ENCODE data around the gene ANKRD44.

Gene ANKRD44

DNA sequence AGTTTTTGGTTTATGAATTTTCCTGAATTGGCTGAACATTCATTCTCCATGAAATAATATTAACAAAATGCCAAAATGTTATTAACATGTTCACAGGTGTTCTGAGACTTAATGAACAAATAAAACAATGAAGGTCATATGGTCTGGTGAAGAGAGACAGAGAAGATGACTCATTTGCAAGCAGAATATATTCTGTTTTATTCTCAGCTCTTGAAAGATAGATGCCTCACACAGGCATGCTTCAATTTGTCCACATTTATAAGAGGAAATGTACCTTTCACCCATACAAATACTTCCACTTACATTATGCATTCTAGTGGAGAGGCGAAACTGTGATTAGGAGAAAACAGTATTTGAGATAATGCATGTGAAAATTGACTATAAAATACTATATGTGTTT lies 308.7 kb downstream of the ANKRD44 start:
- no peak for DNase-seq (ENCODE audit: extremely low read depth, low read depth)
- TF ChIP-seq, protein P1, sequence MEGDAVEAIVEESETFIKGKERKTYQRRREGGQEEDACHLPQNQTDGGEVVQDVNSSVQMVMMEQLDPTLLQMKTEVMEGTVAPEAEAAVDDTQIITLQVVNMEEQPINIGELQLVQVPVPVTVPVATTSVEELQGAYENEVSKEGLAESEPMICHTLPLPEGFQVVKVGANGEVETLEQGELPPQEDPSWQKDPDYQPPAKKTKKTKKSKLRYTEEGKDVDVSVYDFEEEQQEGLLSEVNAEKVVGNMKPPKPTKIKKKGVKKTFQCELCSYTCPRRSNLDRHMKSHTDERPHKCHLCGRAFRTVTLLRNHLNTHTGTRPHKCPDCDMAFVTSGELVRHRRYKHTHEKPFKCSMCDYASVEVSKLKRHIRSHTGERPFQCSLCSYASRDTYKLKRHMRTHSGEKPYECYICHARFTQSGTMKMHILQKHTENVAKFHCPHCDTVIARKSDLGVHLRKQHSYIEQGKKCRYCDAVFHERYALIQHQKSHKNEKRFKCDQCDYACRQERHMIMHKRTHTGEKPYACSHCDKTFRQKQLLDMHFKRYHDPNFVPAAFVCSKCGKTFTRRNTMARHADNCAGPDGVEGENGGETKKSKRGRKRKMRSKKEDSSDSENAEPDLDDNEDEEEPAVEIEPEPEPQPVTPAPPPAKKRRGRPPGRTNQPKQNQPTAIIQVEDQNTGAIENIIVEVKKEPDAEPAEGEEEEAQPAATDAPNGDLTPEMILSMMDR (IDR thresholded peaks at IDR 0.05; ENCODE audit: low read depth, low read length, missing control alignments): no peak
- no peak overlapping the region for H3K4me3 ChIP-seq (replicated peaks; ENCODE audit: low read depth, low read length)

DNA sequence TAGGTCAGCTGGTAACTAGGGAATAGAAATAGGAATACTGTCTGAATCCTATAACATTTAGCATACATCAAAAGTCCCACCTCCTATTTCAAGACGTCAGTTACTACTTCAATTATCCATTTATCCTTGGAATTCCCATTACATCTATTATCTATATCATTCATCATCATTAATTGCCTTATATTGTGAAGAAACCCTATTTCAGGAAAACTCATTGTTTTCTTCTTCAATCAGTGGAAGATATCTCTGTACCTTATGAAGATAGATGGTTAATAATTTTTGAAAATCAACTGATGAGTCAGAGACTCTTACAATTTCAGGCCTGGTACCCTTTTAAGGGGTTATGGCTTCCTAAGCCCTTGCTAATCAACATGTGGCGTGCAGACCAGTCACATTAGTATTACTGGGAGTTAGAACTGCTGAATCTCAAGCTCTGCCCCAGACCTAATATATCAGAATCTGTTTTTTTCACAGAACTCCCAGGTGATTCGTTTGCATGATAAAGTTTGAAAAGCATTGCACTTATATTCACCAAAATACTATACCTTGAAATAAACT lies 314.7 kb downstream of the ANKRD44 start:
- no peak for DNase-seq (ENCODE audit: extremely low read depth, low read depth)
- TF ChIP-seq, protein P1 (IDR thresholded peaks at IDR 0.05; ENCODE audit: low read depth, low read length, missing control alignments): no peak
- H3K4me3 ChIP-seq (replicated peaks; ENCODE audit: low read depth, low read length): no peak overlapping the region

DNA sequence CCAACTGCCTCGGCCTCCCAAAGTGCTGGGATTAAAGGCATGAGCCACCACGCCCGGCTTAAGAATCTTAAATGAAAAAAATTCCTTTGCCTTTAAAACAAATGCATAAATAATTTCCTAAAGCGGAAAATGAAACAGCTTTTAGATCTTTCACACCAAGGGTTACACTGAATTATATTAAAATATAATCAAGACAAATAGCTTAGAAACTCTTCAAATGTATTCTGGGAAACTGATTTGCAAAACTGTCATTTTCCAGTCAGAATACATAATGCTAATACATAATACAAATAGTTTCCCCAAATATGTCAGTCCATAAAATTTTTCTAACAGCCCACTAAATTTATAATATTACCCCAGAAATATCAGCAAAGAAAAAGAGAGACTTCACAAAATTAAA lies 315.8 kb downstream of the ANKRD44 start:
- no peak for DNase-seq (ENCODE audit: extremely low read depth, low read depth)
- no peak overlapping the region for H3K4me3 ChIP-seq (replicated peaks; ENCODE audit: low read depth, low read length)
- TF ChIP-seq, protein P1 (IDR thresholded peaks at IDR 0.05; ENCODE audit: low read depth, low read length, missing control alignments): no peak

DNA sequence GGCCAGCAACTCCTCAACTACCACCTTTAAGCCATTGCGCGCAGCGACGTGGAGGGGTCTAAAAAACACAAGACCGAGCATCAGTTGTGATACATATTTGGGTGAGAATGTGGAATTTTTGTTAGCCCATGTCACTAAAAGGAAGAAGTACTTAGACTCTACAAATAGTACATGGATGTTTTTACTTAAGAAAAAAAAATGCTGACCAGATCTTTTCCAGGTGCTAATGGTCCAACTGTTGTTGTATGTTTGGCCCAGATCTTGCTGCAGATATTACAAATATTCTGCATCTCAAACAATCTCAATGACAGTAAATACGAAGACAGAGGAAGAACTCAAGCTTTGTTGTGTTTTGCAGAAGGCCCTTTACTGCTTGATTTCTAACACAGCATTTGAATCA lies 317.0 kb downstream of the ANKRD44 start:
- DNase-seq (ENCODE audit: extremely low read depth, low read depth): no peak
- H3K4me3 ChIP-seq (replicated peaks; ENCODE audit: low read depth, low read length): no peak overlapping the region
- TF ChIP-seq, protein P1 (IDR thresholded peaks at IDR 0.05; ENCODE audit: low read depth, low read length, missing control alignments): no peak

DNA sequence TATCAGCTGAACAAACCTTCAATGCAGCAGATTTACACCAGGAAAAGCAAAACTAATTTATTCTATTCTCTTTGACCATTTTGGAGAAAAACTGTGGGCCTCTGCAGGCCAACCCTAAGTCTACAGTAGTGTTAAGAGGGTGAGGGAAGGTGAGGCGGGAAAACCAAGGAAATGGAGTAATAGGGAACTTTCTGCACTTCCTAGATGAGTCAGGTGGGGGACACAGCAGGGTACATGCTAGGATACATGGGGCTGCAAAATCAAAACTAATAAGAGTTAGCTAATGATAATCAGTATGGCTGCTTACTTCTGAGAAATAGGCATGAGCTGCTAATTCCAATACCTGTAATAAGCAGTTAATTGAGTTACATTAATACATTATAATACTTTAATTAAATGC lies 318.1 kb downstream of the ANKRD44 start:
- no peak overlapping the region for H3K4me3 ChIP-seq (replicated peaks; ENCODE audit: low read depth, low read length)
- DNase-seq (ENCODE audit: extremely low read depth, low read depth): no peak
- TF ChIP-seq, protein P1 (IDR thresholded peaks at IDR 0.05; ENCODE audit: low read depth, low read length, missing control alignments): no peak

DNA sequence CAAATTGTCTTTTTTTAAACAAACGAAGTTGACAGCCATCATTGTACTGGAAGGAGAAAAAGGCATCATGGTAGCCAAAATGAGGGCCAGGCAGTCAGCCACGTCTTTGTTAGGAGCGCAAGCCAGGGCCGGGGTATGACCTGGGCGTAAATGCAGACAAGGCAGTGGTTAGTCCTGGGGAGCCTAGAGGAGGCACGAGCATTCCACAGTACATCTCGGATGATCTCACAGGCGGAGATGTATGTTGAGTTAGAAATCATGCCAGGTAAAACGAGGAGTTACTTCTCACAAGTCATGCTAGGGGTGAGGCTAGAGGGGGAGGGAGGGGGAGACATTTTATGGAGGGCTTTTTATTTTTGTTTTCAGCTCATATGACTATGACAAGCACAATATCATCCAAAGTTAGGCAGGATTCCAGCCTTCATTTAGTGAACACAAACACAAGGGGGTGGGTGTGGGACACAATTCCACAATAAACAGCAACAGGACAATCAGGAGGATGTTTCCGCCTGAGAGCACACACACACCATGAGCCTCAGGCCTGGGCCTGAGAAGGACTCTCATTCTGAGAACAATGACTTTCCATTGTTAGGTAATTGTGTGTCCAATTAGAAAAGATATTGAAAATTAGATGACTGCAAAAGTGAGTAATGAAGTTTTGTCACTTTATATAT lies 319.7 kb downstream of the ANKRD44 start:
- no peak overlapping the region for H3K4me3 ChIP-seq (replicated peaks; ENCODE audit: low read depth, low read length)
- TF ChIP-seq, protein P1 (IDR thresholded peaks at IDR 0.05; ENCODE audit: low read depth, low read length, missing control alignments): no peak
- DNase-seq (ENCODE audit: extremely low read depth, low read depth): no peak

All from HFF-Myc (cell line).